Measurements from ENCODE around the gene CC2D1B. TPM values are rescaled to one million over a fixed set of nuclear protein-coding genes. Genes with fewer than 3 reads are reported as not detected.

CC2D1B gene
- total and polyA plus RNA-seq, 9 of the 15 experiments (the other 6 are each of a cell fraction or from before 2014, with no cell fraction given) = 1.2 to 33.6 (median 25.5) TPM

- DNase-seq (ENCODE audit: extremely low read depth in 1 of 4, low spot score in 3 of 4) (peak in 1 of 4 experiments; percentile 33), FAIRE-seq (no peak), ATAC-seq (no peak)
- ChIA-PET POLR2A (interaction anchor here (0.5 to 3.7 kb wide), 7 partner anchors 11 to 802 kb away, joined by 3 to 29 read pairs (median 11); partner anchors contain the start of genes ORC1 and PRPF38A), CTCF (ENCODE audit: low intra/inter-chr PET ratio) (no interaction called here)
- Histone ChIP-seq H3K4me1 (replicated peaks in 1 of 2; ENCODE audit: control insufficient read depth in 2 of 2, insufficient read depth in 2 of 2, low read length in 2 of 2) (peaks cover 21 to 37% of the 10 kb centered on the region in 2 experiments), H3K4me2 (ENCODE audit: insufficient read depth, low read length) (peak overlapping the region; percentile 91), H3K9ac (ENCODE audit: insufficient read depth in 1 of 2, low read depth in 2 of 2, low read length in 2 of 2) (peak overlapping the region; percentile 69 to 95; a peak in 3 of 4 replicates), H2AFZ (ENCODE audit: low read depth, low read length) (no peak overlapping the region), H3K27me3 (ENCODE audit: control insufficient read depth in 2 of 2, insufficient read depth in 2 of 2, low read length in 2 of 2) (no peaks in the 10 kb centered on the region), H3K79me2 (ENCODE audit: control insufficient read depth, insufficient read depth, low read length) (peaks cover 22% of the 10 kb centered on the region), H3K27ac (ENCODE audit: extremely low read depth, low read depth, low read length) (peak overlapping the region; percentile 93), H3K36me3 (ENCODE audit: control insufficient read depth, insufficient read depth, low read length) (peaks cover 56% of the 10 kb centered on the region; the same call in 2 of the 3 replicates), H3K4me3 (peak overlapping the region; percentile 77; the same call in 1 of the 2 replicates), H3K9me1 (ENCODE audit: control insufficient read depth, insufficient read depth, low read length) (peaks cover 5% of the 10 kb centered on the region), H3K9me3 (replicated peaks; ENCODE audit: control insufficient read depth, insufficient read depth, low read depth, low read length) (no peaks in the 10 kb centered on the region), H4K20me1 (replicated peaks; ENCODE audit: control insufficient read depth, insufficient read depth, low read length) (no peaks in the 10 kb centered on the region; the same call in 1 of the 2 replicates)
- in situ Hi-C loops (cut with MboI) (no loop called here), intact Hi-C loops (cut with micrococcal nuclease) (loop anchor here (2.0 kb wide), 1 partner anchor 322 kb away; no protein-coding TSS in a partner anchor)
- BruUV-seq (replicated peaks) = TSS peak; percentile 42
- TF ChIP-seq KAT7 (CRISPR knock-in tag; IDR thresholded peaks at IDR 0.05; ENCODE audit: borderline replicate concordance) = 0 out of 2 replicates have a peak, but pooled peaks have one; percentile 8
- TF ChIP-seq CTCF (IDR thresholded peaks at IDR 0.05 in 2 of 3, conservative IDR thresholded peaks at IDR 0.05 in 1 of 3; ENCODE audit: insufficient read depth in 2 of 3, low read depth in 1 of 3, low read length in 3 of 3) = peak in 2 of 3 experiments; percentile 22 to 53; a peak in 4 of 6 replicates
- TF ChIP-seq FUS (optimal IDR thresholded peaks at IDR 0.05; ENCODE audit: low read depth, low read length) = no peak
- 63% methylated on average over 5 of the region's 5 CpGs for WGBS (ENCODE audit: insufficient coverage, low coverage, missing lambda C conversion rate)
Observed at GRCh38 chr1:52364235-52364839, 1.7 kb downstream of the CC2D1B start.
